CD4-positive, alpha-beta T cell treated with Interleukin-17A for 1 hour (primary cell): ENCODE data around the gene KLF3.

Experiments
- DNase-seq: peaks from one replicate; pipeline ENCODE4 v3.0.0-alpha.2; 2020

KLF3 gene

GRCh38 chr4:38656111-38656510 is 7.9 kb upstream of the KLF3 start:
- DNase-seq, result no peak

GRCh38 chr4:38659346-38659745 is 4.7 kb upstream of the KLF3 start:
- no peak for DNase-seq

DNA sequence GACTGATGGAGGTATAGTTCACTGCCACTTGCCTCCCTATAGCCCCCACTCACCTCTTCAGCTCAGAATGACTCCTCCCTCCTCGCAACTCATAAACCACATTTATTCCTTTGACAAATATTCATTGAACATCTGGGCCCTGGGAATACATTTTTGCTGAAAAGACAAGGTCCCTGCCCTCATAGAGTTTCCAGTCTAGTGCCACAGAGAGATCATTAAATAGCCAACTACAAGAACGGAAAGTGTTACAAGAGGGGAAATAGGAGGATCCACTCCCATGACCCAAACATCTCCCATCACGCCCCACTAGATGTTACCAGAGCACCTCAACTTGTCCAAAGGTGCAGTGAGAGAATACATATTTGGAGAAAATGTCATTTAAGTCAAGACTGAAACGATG is 3.2 kb upstream of the KLF3 start:
- no peak for DNase-seq

DNA sequence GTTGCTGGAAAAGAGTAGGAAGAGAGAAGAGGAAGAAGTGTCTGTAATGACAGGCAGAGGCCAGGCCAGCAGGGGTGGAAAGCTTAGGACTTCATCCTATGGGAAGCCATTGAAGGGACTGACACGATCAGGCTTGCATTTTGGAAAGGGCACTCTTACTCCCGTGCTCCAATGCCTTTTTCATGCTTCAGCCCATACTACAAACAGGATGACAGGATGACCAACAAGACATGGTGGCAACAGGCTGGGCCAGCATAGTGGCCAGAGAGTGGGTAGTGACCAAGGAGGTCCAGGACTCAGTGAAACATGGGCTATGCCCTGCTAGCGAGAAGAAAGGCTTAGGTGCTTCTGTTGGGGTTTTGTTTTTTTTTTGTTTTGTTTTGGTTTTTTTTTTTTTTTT is 2.6 kb upstream of the KLF3 start:
- no peak for DNase-seq

DNA sequence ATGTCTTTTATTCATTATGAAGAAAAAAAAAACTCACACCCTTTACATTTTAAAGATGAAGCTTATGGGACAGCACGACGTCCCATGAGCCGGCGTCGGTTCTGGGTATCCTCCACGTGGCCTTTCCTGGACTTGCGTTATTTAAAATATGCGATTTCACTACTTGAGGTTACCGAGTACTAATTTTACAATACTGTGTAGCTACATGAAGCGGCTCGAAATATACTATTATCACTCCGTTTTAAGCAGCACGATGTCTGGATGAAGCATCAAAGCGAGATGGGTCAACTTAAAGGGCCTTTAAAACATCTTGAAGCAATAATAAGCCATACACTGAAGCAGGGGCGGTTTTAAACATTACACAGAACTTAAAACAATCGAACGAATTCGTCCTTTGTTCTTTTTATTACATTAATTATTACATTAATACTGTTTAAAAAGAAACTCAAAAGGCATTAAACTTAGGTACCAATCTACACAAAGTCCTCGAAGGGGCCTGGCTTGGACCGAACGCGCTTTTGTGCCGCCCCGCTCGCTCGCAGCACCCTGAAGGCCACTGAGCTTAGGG is 1.4 kb upstream of the KLF3 start:
- no peak for DNase-seq

GRCh38 chr4:38663090-38663800 is 754 bp upstream of the KLF3 start:
- DNase-seq, result no peak

- peak; percentile 50 for DNase-seq
Measured at GRCh38 chr4:38664706-38665401, 855 bp downstream of the KLF3 start.

DNA sequence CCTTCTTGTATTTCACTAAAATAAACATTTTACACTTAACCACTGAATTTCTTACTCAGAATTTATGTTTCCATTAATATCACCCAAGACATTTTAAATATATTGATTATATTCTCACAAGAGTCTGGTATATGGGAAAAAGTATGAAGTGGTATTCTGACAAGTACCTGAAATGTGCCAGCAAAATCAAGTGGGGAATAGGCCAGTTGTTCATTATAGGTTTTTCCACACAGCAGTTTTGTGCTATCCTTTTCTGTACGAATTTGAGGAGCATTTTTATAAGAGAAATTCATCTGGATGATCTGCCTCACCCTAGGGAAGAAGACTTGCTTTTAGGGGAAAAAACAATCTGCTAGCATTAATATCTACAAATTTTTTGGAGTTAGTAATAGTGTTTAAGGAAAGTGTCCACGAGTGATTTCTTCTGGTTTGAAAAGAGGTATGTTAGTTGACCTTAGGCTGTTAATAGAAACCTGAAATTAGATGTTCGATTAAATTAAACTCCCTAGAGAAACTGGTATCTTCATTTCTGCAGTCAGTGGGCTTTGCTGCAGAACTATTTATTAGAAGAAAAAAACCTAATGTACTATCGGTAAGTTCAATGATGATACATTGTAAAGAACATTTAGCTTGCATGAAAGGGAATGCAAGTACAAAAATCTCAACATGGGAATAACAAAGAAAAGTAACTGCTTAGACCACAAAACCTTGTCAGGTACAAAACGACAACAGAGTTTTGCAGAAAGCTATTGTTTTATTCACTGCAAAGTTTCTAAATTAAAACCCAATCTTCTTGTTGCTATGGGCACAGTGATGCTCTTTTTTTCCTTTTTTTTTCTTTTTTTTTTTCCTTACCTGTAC is 1.8 kb downstream of the KLF3 start:
- no peak for DNase-seq

DNA sequence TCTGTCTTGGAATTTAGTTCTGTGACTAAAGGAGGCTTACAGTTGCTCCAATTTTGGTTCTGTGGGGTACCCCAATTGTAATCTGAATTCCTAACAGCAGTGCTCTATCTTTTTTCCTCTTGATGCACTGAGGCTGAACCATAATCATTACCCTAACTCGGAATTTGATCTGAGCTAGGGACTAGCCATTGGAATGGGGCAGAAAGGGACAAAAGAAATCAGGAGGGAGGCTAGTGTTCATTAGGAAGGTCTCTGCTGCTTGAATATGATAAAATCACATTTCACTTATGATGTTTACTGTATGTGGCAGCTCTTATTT is 2.7 kb downstream of the KLF3 start:
- no peak for DNase-seq

DNA sequence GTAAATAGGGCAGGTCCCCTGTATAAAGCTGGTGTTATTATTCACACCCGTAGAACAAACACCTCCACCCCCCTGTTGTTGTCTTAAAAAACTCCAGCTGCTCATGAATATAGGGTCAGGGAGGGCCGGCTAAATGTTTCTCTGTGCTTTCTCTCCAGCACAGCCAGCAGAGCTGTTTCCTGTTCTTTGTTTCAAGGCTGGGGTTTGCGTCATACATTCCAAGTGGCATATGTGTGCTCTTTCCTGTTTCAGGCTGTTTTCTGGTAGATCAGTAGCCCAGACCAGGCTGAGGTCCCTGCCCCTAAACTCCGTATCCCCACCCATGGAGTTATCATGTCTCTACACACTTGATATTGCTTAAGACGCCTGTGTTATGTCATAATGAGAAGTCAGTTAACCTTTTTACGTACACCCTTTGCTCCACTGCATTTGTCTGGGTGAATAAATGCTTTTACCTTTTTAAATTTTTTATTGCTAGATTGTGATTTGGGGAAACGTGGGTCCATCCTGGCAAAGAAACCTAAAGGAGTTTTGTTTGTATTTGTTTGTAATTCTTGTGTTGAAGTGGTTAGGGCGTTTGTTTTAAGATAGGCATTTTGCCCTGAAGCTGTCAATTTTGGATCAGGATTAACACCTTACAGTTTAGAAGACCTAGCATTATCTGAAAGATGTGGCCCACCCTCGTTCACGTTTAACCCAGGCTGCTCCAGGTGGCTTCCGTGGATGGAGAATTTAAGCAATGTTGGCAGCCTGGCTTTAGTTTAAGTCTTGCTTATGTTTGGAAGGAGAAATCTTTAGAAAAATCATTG is 3.3 kb downstream of the KLF3 start:
- peak; percentile 83 for DNase-seq

GRCh38 chr4:38668203-38668971 is 4.4 kb downstream of the KLF3 start:
- no peak for DNase-seq

- DNase-seq, result peak; percentile 51
Measured at GRCh38 chr4:38669208-38669607, 5.2 kb downstream of the KLF3 start.

- DNase-seq, result no peak
Measured at GRCh38 chr4:38670109-38670901, 6.3 kb downstream of the KLF3 start.

DNA sequence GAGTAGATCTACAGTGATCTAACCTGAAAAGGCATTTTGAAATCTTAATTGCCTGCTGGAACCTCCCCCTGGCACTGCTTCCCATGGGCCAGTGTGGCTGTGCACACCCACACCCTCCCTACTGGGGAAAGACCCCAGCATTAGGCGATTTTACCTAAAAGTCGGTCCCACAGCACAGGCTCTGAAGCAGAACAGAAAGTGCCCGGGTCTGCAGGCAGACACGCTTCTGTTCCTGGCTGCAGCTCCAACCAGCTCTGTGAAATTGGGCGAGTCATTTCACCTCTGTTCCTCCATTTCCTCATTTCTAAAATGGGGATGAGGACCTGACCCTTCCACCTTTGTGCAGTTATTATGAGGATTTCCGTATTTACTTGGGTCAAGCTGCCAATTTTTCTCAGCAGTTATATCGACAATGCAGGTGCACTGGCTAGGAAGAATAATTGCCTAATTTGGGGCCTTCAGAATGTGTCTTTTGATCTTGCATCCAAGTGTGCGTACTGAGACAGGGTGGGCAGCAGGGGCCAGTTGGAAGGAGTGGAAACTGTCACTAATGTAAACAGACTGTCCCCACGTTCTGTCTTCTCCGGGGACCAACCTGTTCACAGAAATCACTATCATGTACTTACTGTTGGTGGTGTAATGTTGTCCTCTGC is 7.1 kb downstream of the KLF3 start:
- no peak for DNase-seq

DNA sequence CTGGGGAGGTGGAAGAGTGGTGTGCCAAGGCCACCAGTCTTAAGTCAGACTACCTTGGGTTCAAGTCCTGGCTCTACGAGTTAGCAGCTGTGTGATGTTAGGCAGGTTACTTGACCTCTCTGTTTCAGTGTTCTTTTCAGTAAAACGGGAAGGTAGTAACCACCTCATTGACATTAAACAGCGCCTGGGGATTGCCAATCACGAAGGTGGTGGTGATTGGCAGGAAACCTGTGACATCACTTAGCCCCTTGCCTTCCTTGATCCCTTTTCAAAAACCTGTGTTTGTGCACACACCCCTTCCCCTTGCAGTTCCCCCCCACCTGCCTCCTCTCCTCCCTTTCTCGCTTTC is 7.6 kb downstream of the KLF3 start:
- DNase-seq, result peak; percentile 54

DNA sequence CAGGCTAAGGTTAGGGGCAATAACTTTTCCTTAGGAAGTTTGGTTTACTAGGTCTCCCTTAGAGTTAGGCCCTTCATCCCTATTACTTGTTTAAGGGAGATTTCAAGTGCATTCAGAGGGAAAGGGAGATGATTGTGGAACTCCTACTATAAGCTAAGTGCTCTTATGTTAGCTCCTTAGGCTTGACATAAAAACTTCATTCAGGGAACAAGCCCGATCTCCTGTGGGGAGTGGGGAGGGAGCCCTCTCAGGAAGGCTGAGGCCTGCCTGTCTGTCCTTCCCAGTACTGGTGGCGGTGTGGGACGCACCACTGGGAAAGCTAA is 8.0 kb downstream of the KLF3 start:
- no peak for DNase-seq

- no peak for DNase-seq
Measured at GRCh38 chr4:38672397-38673129, 8.6 kb downstream of the KLF3 start.

- DNase-seq, result no peak
Measured at GRCh38 chr4:38673130-38673978, 9.4 kb downstream of the KLF3 start.
